NCI-H748 (cell line): ENCODE data around the gene NODAL.
"Not testable (repeated sequence)": the region's sequence is repeated elsewhere in the genome, so short reads cannot be mapped to it uniquely, and the experiment has no call there.

ENCODE experiments used
- DNase-seq: peaks from one replicate; lab custom pipeline; 2025; ENCODE audit not compliant: unreplicated experiment; lab: John Stamatoyannopoulos, UW

Gene NODAL

GRCh38 chr10:70441161-70441894, at the start of gene NODAL:
TSS of gene NODAL (minus strand) at chr10:70441681. CDS start at chr10:70441667, 14 bp downstream.
- no peak for DNase-seq

GRCh38 chr10:70490142-70490541, 48.7 kb upstream of the NODAL start:
- no peak for DNase-seq

- no peak for DNase-seq
Observed at GRCh38 chr10:70487824-70488223, 46.3 kb upstream of the NODAL start.

GRCh38 chr10:70483872-70484271, 42.4 kb upstream of the NODAL start:
- not testable (repeated sequence) for DNase-seq

- no peak for DNase-seq
Observed at GRCh38 chr10:70482982-70483760, 41.7 kb upstream of the NODAL start.

- no peak for DNase-seq
Observed at GRCh38 chr10:70481831-70482530, 40.5 kb upstream of the NODAL start.

GRCh38 chr10:70481105-70481504, 39.6 kb upstream of the NODAL start:
- no peak for DNase-seq

- no peak for DNase-seq
Observed at GRCh38 chr10:70480239-70480861, 38.9 kb upstream of the NODAL start.

- DNase-seq: no peak
Observed at GRCh38 chr10:70479626-70480238, 38.3 kb upstream of the NODAL start.

- no peak for DNase-seq
Observed at GRCh38 chr10:70479165-70479581, 37.7 kb upstream of the NODAL start.

- DNase-seq: peak; percentile 61
Observed at GRCh38 chr10:70478191-70479164, 37.0 kb upstream of the NODAL start, which contains the start of gene PALD1. TSS of gene PALD1 (plus strand) at chr10:70478767. CDS start at chr10:70525952, 47,185 bp downstream.

GRCh38 chr10:70477661-70478162, 36.2 kb upstream of the NODAL start:
- DNase-seq: peak; percentile 15

- no peak for DNase-seq
Observed at GRCh38 chr10:70476249-70477035, 35.0 kb upstream of the NODAL start.

- no peak for DNase-seq
Observed at GRCh38 chr10:70475661-70476060, 34.2 kb upstream of the NODAL start.

- DNase-seq: no peak
Observed at GRCh38 chr10:70474780-70475179, 33.3 kb upstream of the NODAL start.

GRCh38 chr10:70472799-70473454, 31.4 kb upstream of the NODAL start:
- no peak for DNase-seq

- DNase-seq: no peak
Observed at GRCh38 chr10:70466951-70467350, 25.5 kb upstream of the NODAL start.

GRCh38 chr10:70465832-70466231, 24.4 kb upstream of the NODAL start:
- DNase-seq: no peak
